Measurements from ENCODE around the gene ZNF618. TPM values are rescaled to one million over a fixed set of nuclear protein-coding genes. Genes with fewer than 3 reads are reported as not detected.
"Not testable (repeated sequence)": the region's sequence is repeated elsewhere in the genome, so short reads cannot be mapped to it uniquely, and the experiment has no call there.

The ZNF618 gene
- total and polyA plus RNA-seq, 8 donors = 9.9 to 38.6 (median 34.9) TPM

DNA sequence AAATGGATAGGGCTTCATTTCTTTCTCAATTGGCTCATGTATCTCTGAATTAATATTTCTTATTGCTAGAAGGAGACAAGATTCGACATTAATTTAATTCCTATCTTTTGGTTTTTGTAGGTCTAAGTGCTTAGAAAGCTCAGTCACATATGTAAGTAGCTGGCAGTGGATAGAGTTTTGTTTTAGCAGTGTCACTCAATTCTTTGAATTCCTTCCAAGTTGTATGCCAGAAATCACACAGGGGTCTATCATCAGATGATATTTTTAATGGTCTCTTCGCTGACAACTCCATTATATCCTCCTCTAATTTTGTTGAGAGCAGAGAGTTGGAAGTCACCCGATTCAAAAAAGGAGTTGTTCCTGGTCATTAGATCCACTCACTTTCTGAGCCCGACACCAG, 119.3 kb downstream of the ZNF618 start:
- no peaks in the 10 kb centered on the region for H3K36me3 ChIP-seq
- DNase-seq (no peak), ATAC-seq (no peak)
- no peaks in the 10 kb centered on the region for H3K27me3 ChIP-seq
- no peak overlapping the region for H3K4me3 ChIP-seq
- H3K27ac ChIP-seq = no peak overlapping the region
- TF ChIP-seq, protein P1, sequence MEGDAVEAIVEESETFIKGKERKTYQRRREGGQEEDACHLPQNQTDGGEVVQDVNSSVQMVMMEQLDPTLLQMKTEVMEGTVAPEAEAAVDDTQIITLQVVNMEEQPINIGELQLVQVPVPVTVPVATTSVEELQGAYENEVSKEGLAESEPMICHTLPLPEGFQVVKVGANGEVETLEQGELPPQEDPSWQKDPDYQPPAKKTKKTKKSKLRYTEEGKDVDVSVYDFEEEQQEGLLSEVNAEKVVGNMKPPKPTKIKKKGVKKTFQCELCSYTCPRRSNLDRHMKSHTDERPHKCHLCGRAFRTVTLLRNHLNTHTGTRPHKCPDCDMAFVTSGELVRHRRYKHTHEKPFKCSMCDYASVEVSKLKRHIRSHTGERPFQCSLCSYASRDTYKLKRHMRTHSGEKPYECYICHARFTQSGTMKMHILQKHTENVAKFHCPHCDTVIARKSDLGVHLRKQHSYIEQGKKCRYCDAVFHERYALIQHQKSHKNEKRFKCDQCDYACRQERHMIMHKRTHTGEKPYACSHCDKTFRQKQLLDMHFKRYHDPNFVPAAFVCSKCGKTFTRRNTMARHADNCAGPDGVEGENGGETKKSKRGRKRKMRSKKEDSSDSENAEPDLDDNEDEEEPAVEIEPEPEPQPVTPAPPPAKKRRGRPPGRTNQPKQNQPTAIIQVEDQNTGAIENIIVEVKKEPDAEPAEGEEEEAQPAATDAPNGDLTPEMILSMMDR (IDR thresholded peaks at IDR 0.05) = no peak
- intact Hi-C loops (cut with DNase I) = no loop called here
- H3K4me1 ChIP-seq = peaks cover 17 to 40% of the 10 kb centered on the region in 2 donors
- H3K9me3 ChIP-seq = no peaks in the 10 kb centered on the region

DNA sequence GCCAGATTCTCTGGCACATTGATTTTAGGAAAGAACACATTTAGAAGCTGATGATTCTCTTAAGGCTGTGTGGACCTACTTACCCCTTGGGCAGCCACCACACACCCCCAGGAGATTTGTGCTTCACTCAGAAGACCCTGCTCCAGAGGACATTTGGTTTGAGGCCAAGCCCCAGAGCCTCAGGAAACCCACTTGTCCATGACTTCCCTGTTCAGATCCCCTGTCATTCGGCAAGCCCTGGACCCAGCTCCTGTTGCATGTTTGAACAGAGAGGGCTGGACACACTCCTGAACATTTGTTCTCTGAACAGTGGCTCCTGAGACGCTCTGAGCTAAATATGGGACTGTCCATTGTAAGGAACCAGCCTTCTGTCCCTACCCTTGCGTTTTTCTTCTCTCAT, 119.9 kb downstream of the ZNF618 start:
- no peak for ATAC-seq
- Histone ChIP-seq H3K36me3 (no peaks in the 10 kb centered on the region), H3K4me3 (no peak overlapping the region), H3K4me1 (peaks cover 17 to 36% of the 10 kb centered on the region in 2 donors), H3K27me3 (no peaks in the 10 kb centered on the region), H3K9me3 (no peaks in the 10 kb centered on the region), H3K27ac (no peak overlapping the region)
- TF ChIP-seq, protein P1 (IDR thresholded peaks at IDR 0.05) = no peak
- peak in 1 of 4 donors; percentile 11 for DNase-seq
- intact Hi-C loops (cut with DNase I) = no loop called here

DNA sequence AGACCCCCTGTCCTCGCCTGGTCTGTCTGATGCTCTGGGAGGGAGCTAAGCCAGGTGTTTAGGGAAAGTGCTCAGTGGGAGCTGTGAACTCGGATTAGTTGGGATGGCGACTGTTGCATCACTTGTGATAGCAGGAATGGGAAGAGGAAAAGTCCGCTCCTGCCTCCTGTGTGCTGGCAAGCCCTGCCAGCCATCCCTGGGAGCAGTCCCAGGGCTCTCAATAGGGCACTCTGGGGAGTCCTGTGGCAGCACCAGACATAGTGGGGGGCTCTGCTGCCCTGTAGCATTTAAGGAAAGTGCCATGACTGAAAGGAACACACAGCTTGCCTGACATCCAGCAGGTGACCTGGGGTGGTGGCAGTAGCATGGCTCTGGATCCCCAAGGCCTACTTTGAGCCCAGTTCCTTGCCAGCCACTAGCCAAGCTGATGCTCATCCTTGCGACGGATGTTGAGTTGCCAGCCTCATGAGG, 120.5 kb downstream of the ZNF618 start:
- intact Hi-C loops (cut with DNase I) = no loop called here
- Histone ChIP-seq H3K36me3 (no peaks in the 10 kb centered on the region), H3K27ac (no peak overlapping the region), H3K9me3 (no peaks in the 10 kb centered on the region), H3K4me1 (peaks cover 17 to 30% of the 10 kb centered on the region in 2 donors), H3K4me3 (no peak overlapping the region), H3K27me3 (no peaks in the 10 kb centered on the region)
- ATAC-seq (no peak), DNase-seq (peak in 1 of 4 donors; percentile 9)
- TF ChIP-seq, protein P1 (IDR thresholded peaks at IDR 0.05) = no peak

DNA sequence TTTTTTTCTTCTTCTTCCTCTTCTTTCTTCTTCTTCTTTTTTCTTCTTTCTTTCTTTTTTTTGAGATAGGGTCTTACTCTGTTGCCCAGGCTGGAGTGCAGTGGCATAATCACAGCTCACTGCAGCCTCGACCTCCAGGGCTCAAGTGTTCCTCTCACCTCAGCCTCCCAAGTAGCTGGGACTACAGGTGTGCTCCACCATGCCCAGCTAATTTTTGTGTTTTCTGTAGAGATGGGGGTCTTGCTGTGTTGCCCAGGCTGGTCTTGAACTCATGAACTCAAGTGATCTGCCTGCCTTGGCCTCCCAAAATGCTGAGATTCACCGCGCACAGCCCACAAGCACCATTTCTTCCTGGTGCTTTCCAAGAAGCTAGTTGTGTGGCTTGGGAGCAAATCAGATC, 121.0 kb downstream of the ZNF618 start:
- ATAC-seq; H3K9me3 ChIP-seq; H3K36me3 ChIP-seq; H3K4me3 ChIP-seq; H3K27ac ChIP-seq; H3K27me3 ChIP-seq; intact Hi-C loops (cut with DNase I): not testable (repeated sequence)
- DNase-seq = peak in 1 of 4 donors; percentile 9
- H3K4me1 ChIP-seq = peaks cover 17 to 25% of the 10 kb centered on the region in 2 donors

DNA sequence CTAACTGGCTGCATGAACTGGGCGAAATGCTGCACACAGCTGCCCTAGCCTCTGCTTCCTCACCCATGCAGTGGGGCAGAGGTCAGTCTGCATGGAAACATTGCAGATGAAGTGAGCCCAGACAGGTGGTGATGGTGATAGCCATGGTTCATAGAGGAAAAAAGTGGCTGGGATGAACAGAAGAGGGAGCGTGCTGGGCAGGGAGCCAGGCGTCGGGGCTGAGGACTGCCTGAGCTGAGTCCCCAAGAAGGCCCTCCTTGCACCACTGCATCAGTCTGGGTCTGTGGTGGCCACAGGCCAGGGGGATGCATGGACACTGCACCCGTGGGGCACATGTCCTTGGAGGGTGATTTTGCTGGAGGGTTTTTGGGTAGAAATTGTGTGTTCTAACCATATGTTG, 121.5 kb downstream of the ZNF618 start:
- Histone ChIP-seq H3K36me3 (no peaks in the 10 kb centered on the region), H3K4me3 (no peak overlapping the region), H3K4me1 (peaks cover 17 to 20% of the 10 kb centered on the region in 2 donors), H3K9me3 (no peaks in the 10 kb centered on the region), H3K27ac (no peak overlapping the region), H3K27me3 (no peaks in the 10 kb centered on the region)
- DNase-seq = peak in 1 of 4 donors; percentile 22
- intact Hi-C loops (cut with DNase I) = no loop called here
- TF ChIP-seq, protein P1 (IDR thresholded peaks at IDR 0.05) = no peak
- ATAC-seq = no peak

DNA sequence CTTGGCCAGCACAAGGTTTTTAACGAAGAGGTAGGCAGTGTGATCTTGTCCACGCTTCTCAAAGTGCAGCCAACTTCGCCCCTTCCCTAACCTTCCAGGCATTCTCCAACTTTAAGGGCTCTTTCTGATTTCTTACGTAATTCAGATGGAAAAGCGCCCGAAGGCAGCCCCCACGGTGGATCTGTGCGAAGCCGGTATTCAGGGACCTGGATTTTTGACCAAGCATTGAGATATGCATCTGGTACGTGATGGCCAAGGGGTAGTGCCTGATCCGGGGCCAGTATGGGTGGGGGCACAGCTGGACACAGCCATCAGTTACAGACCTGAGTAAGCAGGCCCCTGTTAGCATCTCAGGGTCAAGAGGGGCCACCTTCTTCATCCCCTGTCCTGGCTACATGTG, 122.0 kb downstream of the ZNF618 start:
- no peaks in the 10 kb centered on the region for H3K36me3 ChIP-seq
- H3K4me3 ChIP-seq = no peak overlapping the region
- H3K27me3 ChIP-seq = no peaks in the 10 kb centered on the region
- DNase-seq = peak in 1 of 4 donors; percentile 12
- TF ChIP-seq, protein P1 (IDR thresholded peaks at IDR 0.05) = no peak
- no peak overlapping the region for H3K27ac ChIP-seq
- intact Hi-C loops (cut with DNase I) = no loop called here
- H3K4me1 ChIP-seq = peaks cover 13 to 16% of the 10 kb centered on the region in 2 donors
- no peak for ATAC-seq
- no peaks in the 10 kb centered on the region for H3K9me3 ChIP-seq

All from left lung (tissue), 10 donors.